HepG2 (cell line): ENCODE measurements around the gene SLC41A1. TPM values are rescaled to one million over a fixed set of nuclear protein-coding genes. Genes with fewer than 3 reads are reported as not detected.

Experiments
- ARID2 ChIP-seq: sonication (generic); formaldehyde crosslinking; IDR thresholded peaks from 2 replicates; pipeline ENCODE4 v1.8.1; 2022; ENCODE audit warnings: mild to moderate bottlenecking, missing genetic modification reagents, borderline replicate concordance
- BHLHE40 ChIP-seq: IDR thresholded peaks from 2 replicates; pipeline ENCODE4 v1.6.1; 2011; ENCODE audit warnings: low read length, improper control_type of control experiment
- CBX2 ChIP-seq, 2 experiments: fragments of 200-600 bp in 1 of 2; sonication (generic); formaldehyde crosslinking in 1 of 2; IDR thresholded peaks; 2 replicates each; pipeline versions ENCODE4 v1.7.0 to v1.8.1; 2018 to 2022; ENCODE audit warnings: low read depth in 2 of 2, low read length in 1 of 2, mild to moderate bottlenecking in 1 of 2, missing genetic modification reagents in 1 of 2
- E2F5 ChIP-seq: sonication (generic); formaldehyde crosslinking; conservative IDR thresholded peaks from 2 replicates; pipeline ENCODE4 v1.4.0; 2020; ENCODE audit warnings: missing genetic modification reagents
- ELF1 ChIP-seq: sonication (generic); formaldehyde crosslinking; IDR thresholded peaks from 2 replicates; pipeline ENCODE4 v1.4.0; 2020; ENCODE audit warnings: missing genetic modification reagents
- HOXA3 ChIP-seq: sonication (generic); formaldehyde crosslinking; IDR thresholded peaks from 2 replicates; pipeline ENCODE4 v1.5.0; 2020; ENCODE audit warnings: missing genetic modification reagents
- KLF15 ChIP-seq: sonication (generic); formaldehyde crosslinking; IDR thresholded peaks from 2 replicates; pipeline ENCODE4 v1.8.1; 2023; ENCODE audit warnings: borderline replicate concordance, mild to moderate bottlenecking, inconsistent platforms, missing genetic modification reagents, mixed read lengths
- MEIS1 ChIP-seq: sonication (generic); formaldehyde crosslinking; IDR thresholded peaks from 2 replicates; pipeline ENCODE4 v1.9.0; 2021; ENCODE audit warnings: mild to moderate bottlenecking, missing genetic modification reagents, moderate library complexity, borderline replicate concordance
- NR2F2 ChIP-seq: IDR thresholded peaks from 2 replicates; pipeline ENCODE4 v1.6.1; 2012; ENCODE audit warnings: low read depth, inconsistent platforms, borderline replicate concordance
- PHB2 ChIP-seq: fragments of 450-650 bp; IDR thresholded peaks from 2 replicates; pipeline ENCODE4 v1.6.1; 2018; ENCODE audit not compliant: partially characterized antibody
- SOX6 ChIP-seq, 2 experiments: fragments of 450-650 bp in 1 of 2; sonication (generic) in 1 of 2; formaldehyde crosslinking in 1 of 2; IDR thresholded peaks; 2 replicates each; pipeline versions ENCODE4 v1.4.0 to v1.6.1; 2017 to 2020; ENCODE audit warnings: antibody characterized with exemption in 1 of 2, mild to moderate bottlenecking in 1 of 2, missing genetic modification reagents in 1 of 2
- STAT5B ChIP-seq: sonication (generic); formaldehyde crosslinking; IDR thresholded peaks from 2 replicates; pipeline ENCODE4 v1.4.0; 2020; ENCODE audit warnings: missing genetic modification reagents
- TARDBP ChIP-seq: sonication (generic); formaldehyde crosslinking; IDR thresholded peaks from 2 replicates; pipeline ENCODE4 v1.8.0; 2022; ENCODE audit warnings: mild to moderate bottlenecking, missing genetic modification reagents
- ZC3H13 ChIP-seq: sonication (generic); formaldehyde crosslinking; IDR thresholded peaks from 2 replicates; pipeline ENCODE4 v1.8.1; 2023; ENCODE audit warnings: mild to moderate bottlenecking, missing genetic modification reagents, moderate library complexity
- ZKSCAN1 ChIP-seq: fragments of 150-350 bp; IDR thresholded peaks from 2 replicates; pipeline ENCODE4 v1.6.1; 2014; ENCODE audit warnings: low read length
- ZNF282 ChIP-seq: fragments of 450-650 bp; IDR thresholded peaks from 2 replicates; pipeline ENCODE4 v1.6.1; 2018; ENCODE audit not compliant: partially characterized antibody
- ZNF292 ChIP-seq: sonication (generic); formaldehyde crosslinking; IDR thresholded peaks from 2 replicates; pipeline ENCODE4 v1.8.1; 2022; ENCODE audit warnings: mild to moderate bottlenecking, low read depth, missing genetic modification reagents, borderline replicate concordance
- ZNF30 ChIP-seq: sonication (generic); formaldehyde crosslinking; IDR thresholded peaks from 2 replicates; pipeline ENCODE4 v1.5.0; 2020; ENCODE audit warnings: mild to moderate bottlenecking, missing genetic modification reagents
- ZNF441 ChIP-seq: sonication (generic); formaldehyde crosslinking; IDR thresholded peaks from 2 replicates; pipeline ENCODE4 v1.7.0; 2021; ENCODE audit warnings: missing genetic modification reagents, borderline replicate concordance
- ZNF749 ChIP-seq: sonication (generic); formaldehyde crosslinking; IDR thresholded peaks from 2 replicates; pipeline ENCODE4 v1.8.0; 2022; ENCODE audit warnings: mild to moderate bottlenecking, missing genetic modification reagents, moderate library complexity, borderline replicate concordance
- ZSCAN20 ChIP-seq: sonication (generic); formaldehyde crosslinking; IDR thresholded peaks from 2 replicates; pipeline ENCODE4 v1.4.0; 2020; ENCODE audit warnings: missing genetic modification reagents, mild to moderate bottlenecking, borderline replicate concordance
- ZXDC ChIP-seq: sonication (generic); formaldehyde crosslinking; IDR thresholded peaks from 2 replicates; pipeline ENCODE4 v1.5.0; 2020; ENCODE audit warnings: mild to moderate bottlenecking, missing genetic modification reagents
- polyA plus RNA-seq, 8 experiments: library from polyadenylated mRNA; depleted of rRNA in 3 of 8; stranded (reverse) in 7 of 8; unstranded in 1 of 8; fragments of >200 nt; fragmentation: Illumina TruSeq in 4 of 8; extraction: Trizol in 4 of 8; gene quantifications; 2 replicates each; pipeline versions ENCODE4 v1.2.1 to v1.2.3, GENCODE V29; 2011 to 2016; ENCODE audit warnings: low read depth in 4 of 8, missing spikeins in 1 of 8, mixed read lengths in 1 of 8; ENCODE audit not compliant: insufficient read depth in 1 of 8
- total RNA-seq, 5 experiments: library from RNA; depleted of rRNA; stranded (reverse); fragments of >200 nt; fragmentation: Illumina TruSeq; extraction: Trizol; gene quantifications; 2 replicates each; pipeline ENCODE4 v1.2.3, GENCODE V29; 2016; ENCODE audit warnings: low read depth in 1 of 5
- TF ChIP-seq, protein P1 (sequence below), 2 experiments: sonication (generic) in 1 of 2; formaldehyde crosslinking in 1 of 2; IDR thresholded peaks; 2 replicates each; pipeline versions ENCODE4 v1.5.1 to v1.6.1; 2011 to 2020; ENCODE audit warnings: borderline replicate concordance in 1 of 2, low read depth in 1 of 2, low read length in 1 of 2, mild to moderate bottlenecking in 1 of 2, missing genetic modification reagents in 1 of 2, moderate library complexity in 1 of 2

The SLC41A1 gene
- total and polyA plus RNA-seq, 2 of the 13 experiments (the other 11 are each of a cell fraction or from before 2014, with no cell fraction given) = 2.2 to 4.6 TPM

GRCh38 chr1:205749234-205750137, 63.5 kb downstream of the SLC41A1 start (continued):
- no peak for TF ChIP-seq KLF15 (CRISPR knock-in tag)
- TF ChIP-seq, protein P1, sequence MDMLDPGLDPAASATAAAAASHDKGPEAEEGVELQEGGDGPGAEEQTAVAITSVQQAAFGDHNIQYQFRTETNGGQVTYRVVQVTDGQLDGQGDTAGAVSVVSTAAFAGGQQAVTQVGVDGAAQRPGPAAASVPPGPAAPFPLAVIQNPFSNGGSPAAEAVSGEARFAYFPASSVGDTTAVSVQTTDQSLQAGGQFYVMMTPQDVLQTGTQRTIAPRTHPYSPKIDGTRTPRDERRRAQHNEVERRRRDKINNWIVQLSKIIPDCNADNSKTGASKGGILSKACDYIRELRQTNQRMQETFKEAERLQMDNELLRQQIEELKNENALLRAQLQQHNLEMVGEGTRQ (IDR thresholded peaks at IDR 0.05; ENCODE audit: low read depth, low read length) = no peak
- TF ChIP-seq, protein P1 (CRISPR knock-in tag; IDR thresholded peaks at IDR 0.05; ENCODE audit: borderline replicate concordance) = no peak
- peak; percentile 67 for TF ChIP-seq HOXA3 (CRISPR knock-in tag)
- TF ChIP-seq ZNF282 = no peak
- no peak for TF ChIP-seq CBX2 (IDR thresholded peaks at IDR 0.05; ENCODE audit: low read depth, low read length)
- no peak for TF ChIP-seq CBX2 (CRISPR knock-in tag; IDR thresholded peaks at IDR 0.05; ENCODE audit: low read depth)
- TF ChIP-seq ZSCAN20 (CRISPR knock-in tag) = no peak
- peak; percentile 24; the same call in 1 of the 2 replicates for TF ChIP-seq BHLHE40
- no peak for TF ChIP-seq PHB2
- peak; percentile 42 for TF ChIP-seq ELF1
- TF ChIP-seq ZNF749 (CRISPR knock-in tag) = no peak; the same call in 1 of the 2 replicates
- TF ChIP-seq ARID2 (CRISPR knock-in tag) = 0 out of 2 replicates have a peak, but pooled peaks have one; percentile 59
- TF ChIP-seq ZXDC = no peak
- TF ChIP-seq NR2F2 = no peak
- no peak for TF ChIP-seq E2F5 (CRISPR knock-in tag)
- TF ChIP-seq ZC3H13 = peak; percentile 92
- no peak for TF ChIP-seq SOX6 (IDR thresholded peaks at IDR 0.05)
- peak; percentile 79 for TF ChIP-seq SOX6 (CRISPR knock-in tag; IDR thresholded peaks at IDR 0.05)
- TF ChIP-seq TARDBP (CRISPR knock-in tag) = peak; percentile 90
- no peak for TF ChIP-seq STAT5B
- no peak for TF ChIP-seq MEIS1
- peak; percentile 44; the same call in 1 of the 2 replicates for TF ChIP-seq ZNF441
- 0 out of 2 replicates have a peak, but pooled peaks have one; percentile 48 for TF ChIP-seq ZNF292 (CRISPR knock-in tag)
- no peak for TF ChIP-seq ZNF30 (CRISPR knock-in tag)
- no peak for TF ChIP-seq ZKSCAN1
